IMR-90 (cell line): ENCODE measurements around the gene DCAF17. TPM values are rescaled to one million over a fixed set of nuclear protein-coding genes. Genes with fewer than 3 reads are reported as not detected.

Experiments used
- ATAC-seq: fragments of 200-7000 bp; cut with Tn5 transposase; 2 replicates; pipeline ENCODE4 v1.9.1; 2020; ENCODE audit warnings: low read depth, mild to moderate bottlenecking, moderate library complexity
- BruUV-seq: library from RNA; stranded (reverse); fragments of 400-500 nt; replicated peaks from 2 replicates; lab custom pipeline; 2021; lab: Mats Ljungman, UMichigan
- CTCF ChIA-PET: fragments of 300-600 bp; formaldehyde crosslinking; extraction: SDS; loops from one replicate; lab custom pipeline; 2021; ENCODE audit warnings: antibody characterized with exemption; lab: Yijun Ruan, JAX
- POLR2A ChIA-PET: fragments of 300-600 bp; sonication (Branson Sonifier 250); formaldehyde crosslinking; loops from one replicate; lab custom pipeline; 2022; ENCODE audit warnings: antibody characterized with exemption; ENCODE audit not compliant: unreplicated experiment; lab: Charles Lee
- DNase-seq: peaks from one replicate; pipeline ENCODE4 v3.0.0; 2013
- H2AFZ ChIP-seq: replicated peaks from 2 replicates; pipeline ENCODE3; 2013; ENCODE audit warnings: low read length, mild to moderate bottlenecking; ENCODE audit not compliant: poor library complexity
- H2AK5ac ChIP-seq: 2 replicates; pipeline ENCODE4 v1.6.1; 2013; ENCODE audit warnings: low read depth, low read length, inconsistent platforms
- H2AK9ac ChIP-seq: replicated peaks from 2 replicates; pipeline ENCODE3; 2013; ENCODE audit warnings: mild to moderate bottlenecking, low read depth, low read length, moderate library complexity; ENCODE audit not compliant: poor library complexity
- H2BK120ac ChIP-seq: 2 replicates; pipeline ENCODE4 v1.6.1; 2013; ENCODE audit warnings: low read depth, low read length, inconsistent platforms
- H2BK15ac ChIP-seq: 3 replicates; pipeline ENCODE4 v1.6.1; 2013; ENCODE audit warnings: low read depth, low read length, inconsistent platforms
- H2BK20ac ChIP-seq: 2 replicates; pipeline ENCODE4 v1.6.1; 2013; ENCODE audit warnings: low read depth, mild to moderate bottlenecking, inconsistent platforms, low read length, moderate library complexity
- H2BK5ac ChIP-seq: 2 replicates; pipeline ENCODE4 v1.6.1; 2013; ENCODE audit warnings: mild to moderate bottlenecking, low read depth, low read length, inconsistent platforms; ENCODE audit not compliant: poor library complexity, severe bottlenecking
- H3K14ac ChIP-seq: replicated peaks from 2 replicates; pipeline ENCODE4 v1.6.1; 2013; ENCODE audit warnings: low read depth, low read length, inconsistent platforms
- H3K18ac ChIP-seq: 2 replicates; pipeline ENCODE4 v1.6.1; 2013; ENCODE audit warnings: low read depth, low read length, control low read depth
- H3K23ac ChIP-seq: 2 replicates; pipeline ENCODE4 v1.6.1; 2013; ENCODE audit warnings: low read depth, low read length, inconsistent platforms
- H3K27ac ChIP-seq: 2 replicates; pipeline ENCODE4 v1.5.1; 2013; ENCODE audit warnings: mild to moderate bottlenecking, control low read depth, low read length; ENCODE audit not compliant: insufficient read depth
- H3K27me3 ChIP-seq: 2 replicates; pipeline ENCODE4 v1.6.1; 2013; ENCODE audit warnings: low read length; ENCODE audit not compliant: control insufficient read depth, insufficient read depth
- H3K36me3 ChIP-seq: 2 replicates; pipeline ENCODE4 v1.6.1; 2013; ENCODE audit warnings: low read length, mixed read lengths; ENCODE audit not compliant: control insufficient read depth, insufficient read depth
- H3K4ac ChIP-seq: 2 replicates; pipeline ENCODE4 v1.6.1; 2013; ENCODE audit warnings: low read depth, low read length, inconsistent platforms
- H3K4me1 ChIP-seq: 2 replicates; pipeline ENCODE4 v1.6.1; 2013; ENCODE audit warnings: low read length, mixed read lengths; ENCODE audit not compliant: control insufficient read depth, insufficient read depth
- H3K4me2 ChIP-seq: 2 replicates; pipeline ENCODE4 v1.6.1; 2013; ENCODE audit warnings: low read depth, mild to moderate bottlenecking, control low read depth, low read length, moderate library complexity
- H3K4me3 ChIP-seq: 2 replicates; pipeline ENCODE4 v1.5.1; 2013; ENCODE audit warnings: low read depth, mild to moderate bottlenecking, control low read depth, low read length, moderate library complexity; ENCODE audit not compliant: insufficient read depth
- H3K56ac ChIP-seq: 2 replicates; pipeline ENCODE4 v1.6.1; 2013; ENCODE audit warnings: low read length, inconsistent platforms; ENCODE audit not compliant: insufficient read depth; ENCODE audit errors: extremely low read depth
- H3K79me1 ChIP-seq, 2 experiments: 2 replicates each; pipeline ENCODE4 v1.6.1; 2013; ENCODE audit warnings: low read length in 2 of 2, inconsistent platforms in 1 of 2, low read depth in 1 of 2
- H3K9ac ChIP-seq: 2 replicates; pipeline ENCODE4 v1.6.1; 2013; ENCODE audit warnings: low read depth, low read length, control low read depth
- H3K9me1 ChIP-seq: 2 replicates; pipeline ENCODE4 v1.6.1; 2013; ENCODE audit warnings: low read length, inconsistent platforms; ENCODE audit not compliant: insufficient read depth
- H3K9me3 ChIP-seq: 2 replicates; pipeline ENCODE4 v1.6.1; 2013; ENCODE audit warnings: low read length; ENCODE audit not compliant: control insufficient read depth, insufficient read depth
- H4K20me1 ChIP-seq: 2 replicates; pipeline ENCODE4 v1.6.1; 2013; ENCODE audit warnings: low read length, inconsistent platforms; ENCODE audit not compliant: insufficient read depth
- H4K5ac ChIP-seq: 2 replicates; pipeline ENCODE4 v1.6.1; 2013; ENCODE audit warnings: mild to moderate bottlenecking, low read depth, low read length, control low read depth
- H4K8ac ChIP-seq, 2 experiments: 2 replicates each; pipeline ENCODE4 v1.6.1; 2013; ENCODE audit warnings: low read depth in 2 of 2, low read length in 2 of 2, control low read depth in 1 of 2, inconsistent platforms in 1 of 2
- H4K91ac ChIP-seq: 2 replicates; pipeline ENCODE4 v1.6.1; 2013; ENCODE audit warnings: low read depth, low read length, inconsistent platforms; ENCODE audit not compliant: insufficient read depth
- BHLHE40 ChIP-seq: fragments of 150-350 bp; IDR thresholded peaks from 2 replicates; pipeline ENCODE4 v1.6.1; 2016; ENCODE audit warnings: mild to moderate bottlenecking, low read depth, low read length
- CEBPB ChIP-seq: IDR thresholded peaks from 2 replicates; pipeline ENCODE4 v1.6.1; 2012; ENCODE audit warnings: low read depth, low read length, improper control_type of control experiment
- CHD1 ChIP-seq: IDR thresholded peaks from 2 replicates; pipeline ENCODE4 v1.6.1; 2012; ENCODE audit warnings: low read depth, low read length, improper control_type of control experiment
- CTCF ChIP-seq: conservative IDR thresholded peaks from 2 replicates; pipeline ENCODE4 v1.5.1; 2012; ENCODE audit warnings: mild to moderate bottlenecking, low read depth, low read length, improper control_type of control experiment
- ELK1 ChIP-seq: fragments of 150-350 bp; IDR thresholded peaks from 2 replicates; pipeline ENCODE4 v1.6.1; 2016; ENCODE audit warnings: low read depth, mild to moderate bottlenecking, low read length, moderate library complexity, borderline replicate concordance
- FOS ChIP-seq: fragments of 150-350 bp; IDR thresholded peaks from 2 replicates; pipeline ENCODE4 v1.6.1; 2016; ENCODE audit warnings: low read depth, low read length
- MAFK ChIP-seq: IDR thresholded peaks from 2 replicates; pipeline ENCODE4 v1.6.1; 2012; ENCODE audit warnings: low read depth, low read length, improper control_type of control experiment
- MAZ ChIP-seq: IDR thresholded peaks from 2 replicates; pipeline ENCODE4 v1.6.1; 2012; ENCODE audit warnings: low read depth, mild to moderate bottlenecking, low read length, improper control_type of control experiment, moderate library complexity, borderline replicate concordance
- MXI1 ChIP-seq: IDR thresholded peaks from 2 replicates; pipeline ENCODE4 v1.6.1; 2012; ENCODE audit warnings: low read depth, mild to moderate bottlenecking, low read length, moderate library complexity, borderline replicate concordance
- NFE2L2 ChIP-seq: fragments of 150-350 bp; IDR thresholded peaks from 2 replicates; pipeline ENCODE4 v1.6.1; 2016; ENCODE audit warnings: low read depth, mild to moderate bottlenecking, low read length
- POLR2A ChIP-seq: IDR thresholded peaks from 2 replicates; pipeline ENCODE4 v1.6.1; 2012; ENCODE audit warnings: mild to moderate bottlenecking, low read depth, low read length
- RAD21 ChIP-seq: IDR thresholded peaks from 2 replicates; pipeline ENCODE4 v1.6.1; 2012; ENCODE audit warnings: low read length, improper control_type of control experiment
- RCOR1 ChIP-seq: IDR thresholded peaks from 2 replicates; pipeline ENCODE4 v1.6.1; 2012; ENCODE audit warnings: mild to moderate bottlenecking, low read length, improper control_type of control experiment; ENCODE audit not compliant: insufficient replicate concordance
- RFX5 ChIP-seq: IDR thresholded peaks from 2 replicates; pipeline ENCODE4 v1.8.0; 2012; ENCODE audit warnings: low read depth, mild to moderate bottlenecking, low read length, moderate library complexity
- SMC3 ChIP-seq: fragments of 150-350 bp; IDR thresholded peaks from 2 replicates; pipeline ENCODE4 v1.6.1; 2016; ENCODE audit warnings: low read depth, mild to moderate bottlenecking, antibody characterized with exemption, low read length, moderate library complexity
- USF2 ChIP-seq: fragments of 150-350 bp; IDR thresholded peaks from 2 replicates; pipeline ENCODE4 v1.6.1; 2017; ENCODE audit warnings: mild to moderate bottlenecking, antibody characterized with exemption, low read length, low read depth
- WGBS, 2 experiments: methylation state at CpG; one replicate each; pipeline versions ENCODE4 v1.1.5 to v1.1.7; 2013; ENCODE audit warnings: missing lambda C conversion rate in 2 of 2; ENCODE audit not compliant: insufficient read length in 1 of 2; ENCODE audit errors: extremely low coverage in 2 of 2; 5-methylcytosine and 5-hydroxymethylcytosine counted together
- dilution Hi-C: fragments of 300-500 bp; cut with HindIII; formaldehyde crosslinking; loops from one replicate; pipeline ENCODE4 v1.14.3; 2018; ENCODE audit warnings: low sequenced_read_pairs; ENCODE audit not compliant: unreplicated experiment
- in situ Hi-C: fragments of 300-500 bp; cut with MboI; formaldehyde crosslinking; loops from 3 replicates; pipeline ENCODE4 v1.14.3; 2019; ENCODE audit warnings: low sequenced_read_pairs, inconsistent platforms, mixed read lengths
- intact Hi-C: fragments of 100-400 bp; cut with micrococcal nuclease; formaldehyde crosslinking; loops from 2 replicates; pipeline ENCODE4 v1.10.0; 2022
- polyA plus RNA-seq, 3 experiments: library from polyadenylated mRNA; depleted of rRNA; stranded (reverse); fragments of >200 nt; gene quantifications; 2 replicates each; pipeline ENCODE4 v1.2.3, GENCODE V29; 2012; ENCODE audit warnings: low replicate concordance in 1 of 3
- total RNA-seq: library from RNA; depleted of rRNA; stranded (reverse); fragments of >200 nt; gene quantifications from 2 replicates; pipeline ENCODE4 v1.2.3, GENCODE V29; 2012

DCAF17 gene
- total and polyA plus RNA-seq, 2 of the 4 experiments (the other 2 are of a cell fraction), result 6.7 to 13.1 TPM

GRCh38 chr2:171509945-171510731 lies 76.1 kb downstream of the DCAF17 start:
- dilution Hi-C loops (no loop called here), in situ Hi-C loops (no loop called here), intact Hi-C loops (no loop called here)
- Histone ChIP-seq H3K18ac (no peak overlapping the region), H3K79me1 (no peaks in the 10 kb centered on the region), H2BK5ac (no peak overlapping the region), H3K27ac (no peak overlapping the region), H3K4me3 (no peak overlapping the region), H2AK9ac (no peak overlapping the region), H3K4ac (no peak overlapping the region), H3K36me3 (no peaks in the 10 kb centered on the region), H3K9me1 (peaks cover 4% of the 10 kb centered on the region; the same call in 1 of the 2 replicates), H2BK20ac (no peak overlapping the region), H3K27me3 (peaks cover 2% of the 10 kb centered on the region), H3K4me1 (no peaks in the 10 kb centered on the region; the same call in 1 of the 2 replicates), H3K56ac (no peak overlapping the region), H3K9ac (no peak overlapping the region), H2BK120ac (no peak overlapping the region), H3K14ac (no peak overlapping the region), H2AK5ac (no peak overlapping the region), H4K91ac (no peak overlapping the region), H3K23ac (no peak overlapping the region), H3K4me2 (peak overlapping the region; percentile 60), H2AFZ (peak overlapping the region; percentile 85), H2BK15ac (no peak overlapping the region), H4K20me1 (no peaks in the 10 kb centered on the region), H3K9me3 (no peaks in the 10 kb centered on the region), H4K8ac (no peak overlapping the region), H4K5ac (no peak overlapping the region)
- TF ChIP-seq FOS (no peak), ELK1 (no peak), SMC3 (no peak), POLR2A (no peak), RFX5 (no peak), MAFK (no peak), CHD1 (no peak), MXI1 (no peak), MAZ (no peak), RAD21 (no peak), NFE2L2 (no peak), RCOR1 (no peak), CTCF (no peak), USF2 (no peak), BHLHE40 (no peak), CEBPB (no peak)
- ATAC-seq (no peak), DNase-seq (no peak)
- WGBS, 2 experiments, result no CpG with 5 or more reads among the region's 9 CpGs
- ChIA-PET POLR2A (no interaction called here), CTCF (no interaction called here)
- no TSS peak for BruUV-seq
